Gastroesophageal sphincter (tissue), 4 donors: ENCODE measurements around the gene ZNF860. TPM values are rescaled to one million over a fixed set of nuclear protein-coding genes. Genes with fewer than 3 reads are reported as not detected.

ENCODE experiments used
- ATAC-seq: fragments of 150-250 bp; one replicate; pipeline ENCODE4 v1.9.1; 2016; ENCODE audit warnings: mild to moderate bottlenecking, moderate library complexity
- H3K27ac ChIP-seq, 4 donors: fragments of 200-600 bp; sonication (generic) in 3 of 4; 1 replicate in 3 of 4; 2 replicates in 1 of 4; pipeline ENCODE4 v1.5.1; 2016 to 2019
- H3K27me3 ChIP-seq: fragments of 200-600 bp; sonication (generic); one replicate; pipeline ENCODE4 v1.5.1; 2019
- H3K36me3 ChIP-seq, 2 donors: fragments of 200-600 bp; sonication (generic); one replicate each; pipeline ENCODE4 v1.5.1; 2019; ENCODE audit warnings: control low read depth in 1 of 2
- H3K4me1 ChIP-seq, 3 donors: fragments of 200-600 bp; sonication (generic); 1 replicate in 2 of 3; 2 replicates in 1 of 3; pipeline ENCODE4 v1.5.1; 2016 to 2019; ENCODE audit warnings: control low read depth in 2 of 3
- H3K4me3 ChIP-seq, 2 donors: fragments of 200-600 bp; sonication (generic); one replicate each; pipeline ENCODE4 v1.5.1; 2019; ENCODE audit warnings: mild to moderate bottlenecking in 1 of 2, moderate library complexity in 1 of 2
- H3K9me3 ChIP-seq, 3 donors: fragments of 200-600 bp; sonication (generic); one replicate each; pipeline ENCODE4 v1.5.1; 2017 to 2019; ENCODE audit warnings: control low read depth in 2 of 3
- CTCF ChIP-seq, 4 experiments: fragments of 200-600 bp in 2 of 4; fragments of 450-650 bp in 2 of 4; sonication (generic) in 1 of 4; IDR thresholded peaks; one replicate each; pipeline ENCODE4 v1.5.1; 2017 to 2019; ENCODE audit warnings: antibody characterized with exemption in 4 of 4, mild to moderate bottlenecking in 2 of 4, moderate library complexity in 2 of 4
- EP300 ChIP-seq: sonication (generic); formaldehyde crosslinking; IDR thresholded peaks from one replicate; pipeline ENCODE4 v1.6.1; 2017; ENCODE audit warnings: antibody characterized with exemption, mild to moderate bottlenecking
- POLR2A ChIP-seq, 2 donors: fragments of 450-650 bp; IDR thresholded peaks; one replicate each; pipeline ENCODE4 v1.6.1; 2017; ENCODE audit warnings: antibody characterized with exemption in 2 of 2, mild to moderate bottlenecking in 2 of 2, moderate library complexity in 1 of 2
- POLR2AphosphoS5 ChIP-seq: sonication (generic); formaldehyde crosslinking; IDR thresholded peaks from one replicate; pipeline ENCODE4 v1.6.1; 2017; ENCODE audit warnings: antibody characterized with exemption
- WGBS, 2 donors: methylation state at CpG; one replicate each; pipeline ENCODE4 v1.1.5; 2018; ENCODE audit warnings: low coverage in 1 of 2; 5-methylcytosine and 5-hydroxymethylcytosine counted together
- total RNA-seq, 4 donors: library from RNA; depleted of rRNA; stranded (reverse); fragments of >200 nt; gene quantifications; one replicate each; pipeline ENCODE4 v1.1.0, GENCODE V29; 2016

ZNF860 gene
- total RNA-seq, 4 donors from 2014 or later: 0.08 to 0.96 (median 0.36) TPM

DNA sequence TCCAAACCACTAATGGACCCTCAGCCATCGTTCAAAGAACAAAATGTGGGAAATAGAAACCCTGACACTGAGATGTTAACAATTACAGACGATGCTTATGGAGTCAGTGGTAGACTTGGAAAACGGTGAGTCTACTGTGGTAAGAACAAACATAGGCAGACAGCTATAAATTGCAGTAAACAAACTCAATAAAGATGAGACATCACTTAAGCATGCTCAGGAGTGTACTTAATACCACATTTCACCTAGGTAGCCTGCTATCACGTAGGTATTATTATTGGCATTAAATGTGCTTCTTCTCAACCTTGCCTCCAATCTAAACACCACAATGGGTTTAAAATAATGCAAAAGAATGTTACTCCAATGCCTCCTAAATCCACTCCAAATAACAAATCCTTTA, 3.0 kb upstream of the ZNF860 start:
- TF ChIP-seq POLR2AphosphoS5 (no peak), CTCF (IDR thresholded peaks at IDR 0.05) (no peak), POLR2A (IDR thresholded peaks at IDR 0.05) (no peak), EP300 (no peak)
- Histone ChIP-seq H3K36me3 (no peaks in the 10 kb centered on the region), H3K27me3 (no peaks in the 10 kb centered on the region), H3K4me1 (peaks cover 0 to 21% (median 8%) of the 10 kb centered on the region in 3 donors), H3K27ac (no peak overlapping the region), H3K9me3 (no peaks in the 10 kb centered on the region), H3K4me3 (no peak overlapping the region)
- ATAC-seq: no peak
- WGBS, 2 donors: 97 to 100% methylated on average over 3 to 4 of the region's 4 CpGs

DNA sequence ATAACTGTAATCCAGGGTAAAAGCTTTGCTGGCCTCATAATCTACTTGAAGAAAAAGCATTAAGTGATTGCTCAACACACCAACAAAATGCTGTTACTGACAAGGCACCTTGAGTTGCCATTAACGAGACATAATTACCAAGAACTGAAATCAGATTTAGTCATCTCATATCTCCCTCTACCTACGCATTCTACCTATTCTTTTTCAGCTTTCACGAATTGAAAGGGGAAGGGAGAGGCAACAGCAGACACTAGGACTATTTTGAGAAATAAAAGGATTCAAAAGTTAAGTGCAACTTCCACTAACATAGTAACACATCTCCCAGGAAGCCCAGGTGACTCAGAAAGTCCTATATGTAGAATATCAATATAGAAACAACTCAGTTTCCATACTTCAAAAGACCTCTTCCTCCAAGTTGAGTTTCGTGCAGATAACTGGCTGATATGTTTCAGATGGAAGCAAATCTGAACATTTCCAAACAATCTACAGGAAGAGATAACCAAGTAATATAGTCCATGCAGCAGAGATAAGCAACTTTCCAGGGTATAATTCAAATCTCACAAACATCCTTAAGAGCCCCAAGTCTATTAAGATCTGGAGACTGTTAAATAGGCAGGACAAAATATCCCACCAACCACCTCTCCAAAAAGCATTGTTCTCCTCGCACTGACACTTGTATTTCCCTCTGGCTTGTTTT, 2.4 kb upstream of the ZNF860 start:
- no peak for ATAC-seq
- no peaks in the 10 kb centered on the region for H3K27me3 ChIP-seq
- WGBS, 2 donors: 67 to 77% methylated on average over 5 of the region's 5 CpGs

GRCh38 chr3:31980530-31981205, 882 bp upstream of the ZNF860 start:
- WGBS, 2 donors: 0% methylated on average over 1 to 2 of the region's 66 CpGs
- peak; percentile 45 for TF ChIP-seq POLR2AphosphoS5
- no peak for TF ChIP-seq EP300
- peak in 2 of 4 experiments; percentile 14 to 28 for TF ChIP-seq CTCF (IDR thresholded peaks at IDR 0.05)
- Histone ChIP-seq H3K4me3 (peak overlapping the region; percentile 60 to 63), H3K9me3 (no peaks in the 10 kb centered on the region), H3K27me3 (no peaks in the 10 kb centered on the region), H3K27ac (peak overlapping the region; percentile 41 to 88 (median 85)), H3K36me3 (no peaks in the 10 kb centered on the region), H3K4me1 (peaks cover 0 to 21% (median 8%) of the 10 kb centered on the region in 3 donors)
- ATAC-seq: peak; percentile 53

More for the DNA sequence above, 2.4 kb upstream of the ZNF860 start:
- Histone ChIP-seq H3K9me3 (no peaks in the 10 kb centered on the region), H3K4me1 (peaks cover 0 to 21% (median 8%) of the 10 kb centered on the region in 3 donors), H3K27ac (no peak overlapping the region), H3K4me3 (no peak overlapping the region), H3K36me3 (no peaks in the 10 kb centered on the region)
- TF ChIP-seq POLR2AphosphoS5: no peak
- no peak for TF ChIP-seq POLR2A (IDR thresholded peaks at IDR 0.05)
- TF ChIP-seq EP300: no peak
- TF ChIP-seq CTCF (IDR thresholded peaks at IDR 0.05): no peak

DNA sequence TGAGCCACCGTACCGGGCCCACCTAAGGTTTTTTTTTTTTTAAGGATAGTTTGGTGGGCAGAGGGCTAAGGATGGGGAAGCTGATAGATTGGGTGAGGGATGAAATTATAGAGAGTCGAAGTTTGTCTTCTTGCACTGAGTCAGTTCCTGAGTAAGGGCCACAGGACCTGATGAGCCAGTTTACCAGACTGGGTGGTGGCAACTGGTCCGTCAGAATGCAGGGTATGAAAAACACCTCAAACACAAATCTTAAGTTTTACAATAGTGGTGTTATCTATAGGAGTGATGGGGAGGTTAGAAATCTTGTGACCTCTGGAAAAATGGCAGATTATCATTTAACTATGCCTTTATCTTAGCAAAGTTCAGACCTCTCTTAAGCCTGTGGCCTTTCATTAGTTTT, 2.8 kb downstream of the ZNF860 start:
- H3K27ac ChIP-seq: no peak overlapping the region
- TF ChIP-seq EP300 (no peak), CTCF (IDR thresholded peaks at IDR 0.05) (no peak), POLR2AphosphoS5 (no peak), POLR2A (IDR thresholded peaks at IDR 0.05) (no peak)
- H3K4me3 ChIP-seq: no peak overlapping the region
- no peak for ATAC-seq
- peaks cover 0 to 21% (median 0%) of the 10 kb centered on the region in 3 donors for H3K9me3 ChIP-seq
- H3K4me1 ChIP-seq: peaks cover 0 to 20% (median 8%) of the 10 kb centered on the region in 3 donors
- 93 to 100% methylated on average over 1 to 4 of the region's 4 CpGs for WGBS, 2 donors
- H3K27me3 ChIP-seq: no peaks in the 10 kb centered on the region
- H3K36me3 ChIP-seq: no peaks in the 10 kb centered on the region

DNA sequence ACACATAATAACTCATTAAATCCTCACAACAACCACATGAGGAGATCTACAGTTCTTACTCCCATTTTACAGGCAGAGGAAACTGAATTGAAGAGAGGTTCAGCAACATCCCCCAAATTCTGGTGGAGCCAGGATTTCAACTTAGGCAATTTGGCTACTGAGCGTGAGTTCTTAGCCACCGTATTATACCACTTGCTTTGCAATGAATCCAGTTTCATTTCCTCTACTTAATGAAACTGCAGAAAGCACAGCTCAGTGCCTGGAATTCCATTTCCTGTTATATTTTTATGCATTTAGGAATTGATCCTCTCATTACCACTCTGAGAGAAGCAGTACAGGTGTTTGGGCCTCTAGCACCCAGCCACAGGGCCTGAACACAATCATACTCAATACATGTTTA, 4.3 kb downstream of the ZNF860 start:
- Histone ChIP-seq H3K27ac (no peak overlapping the region), H3K4me3 (no peak overlapping the region), H3K36me3 (no peaks in the 10 kb centered on the region), H3K4me1 (peaks cover 0 to 6% (median 6%) of the 10 kb centered on the region in 3 donors), H3K27me3 (no peaks in the 10 kb centered on the region), H3K9me3 (peaks cover 0 to 36% (median 0%) of the 10 kb centered on the region in 3 donors)
- no peak for TF ChIP-seq EP300
- no peak for TF ChIP-seq POLR2AphosphoS5
- no peak for ATAC-seq
- WGBS, 2 donors: 82% methylated on average over 2 of the region's 2 CpGs; no CpG with 5 or more reads in 1 of the 2 donors
